ENCODE results near the gene CYP4F22.

GRCh38 chr19:15463861-15464371 is 44.4 kb upstream of the CYP4F22 start:
- TF ChIP-seq CTCF (IDR thresholded peaks at IDR 0.05) (no peak), POLR2A (IDR thresholded peaks at IDR 0.05) (no peak)
